Heart left ventricle (tissue), 16 donors: ENCODE measurements around the gene SMIM28. TPM values are rescaled to one million over a fixed set of nuclear protein-coding genes. Genes with fewer than 3 reads are reported as not detected.

Experiments used
- ATAC-seq, 4 donors: fragments of 200-7000 bp; cut with Tn5 transposase; one replicate each; pipeline ENCODE4 v1.9.1; 2020 to 2022; ENCODE audit warnings: moderate library complexity in 4 of 4, mild to moderate bottlenecking in 3 of 4, moderate number of reproducible peaks in 1 of 4
- DNase-seq, 5 donors: peaks; one replicate each; pipeline ENCODE4 v3.0.0-alpha.2; 2020
- H3K27ac ChIP-seq, 12 donors: fragments of 200-600 bp; sonication (generic) in 4 of 12; one replicate each; pipeline versions ENCODE4 v1.5.0 to v1.8.0; 2016 to 2022; ENCODE audit warnings: mild to moderate bottlenecking in 2 of 12
- H3K27me3 ChIP-seq, 9 donors: fragments of 200-600 bp; sonication (generic) in 2 of 9; one replicate each; pipeline versions ENCODE4 v1.5.1 to v1.8.0; 2016 to 2022; ENCODE audit warnings: mild to moderate bottlenecking in 3 of 9
- H3K36me3 ChIP-seq, 9 donors: fragments of 200-600 bp; sonication (generic) in 2 of 9; one replicate each; pipeline versions ENCODE4 v1.5.0 to v1.8.0; 2018 to 2022; ENCODE audit warnings: mild to moderate bottlenecking in 2 of 9
- H3K4me1 ChIP-seq, 12 donors: fragments of 200-600 bp; sonication (generic) in 4 of 12; one replicate each; pipeline versions ENCODE4 v1.5.0 to v1.8.0; 2016 to 2022; ENCODE audit warnings: mild to moderate bottlenecking in 3 of 12
- H3K4me3 ChIP-seq, 12 donors: fragments of 200-600 bp; sonication (generic) in 4 of 12; one replicate each; pipeline versions ENCODE4 v1.5.0 to v1.8.0; 2017 to 2022; ENCODE audit warnings: mild to moderate bottlenecking in 9 of 12, moderate library complexity in 4 of 12
- H3K9me3 ChIP-seq, 12 donors: fragments of 200-600 bp; sonication (generic) in 4 of 12; one replicate each; pipeline versions ENCODE4 v1.5.0 to v1.8.0; 2016 to 2022; ENCODE audit warnings: mild to moderate bottlenecking in 1 of 12
- POLR2A ChIP-seq, 2 donors: fragments of 450-650 bp; IDR thresholded peaks; one replicate each; pipeline ENCODE4 v1.6.1; 2017; ENCODE audit warnings: antibody characterized with exemption in 2 of 2, mild to moderate bottlenecking in 2 of 2, moderate library complexity in 2 of 2
- WGBS, 4 donors: extraction: QIAGEN DNeasy Blood & Tissue Kit in 2 of 4; methylation state at CpG; one replicate each; pipeline versions ENCODE4 v1.1.5 to v1.1.7; 2013 to 2018; 5-methylcytosine and 5-hydroxymethylcytosine counted together
- intact Hi-C, 10 donors: fragments of 100-400 bp; cut with DNase I; formaldehyde crosslinking; loops; one replicate each; pipeline versions ENCODE4 v1.11.1 to v1.14.2; 2022
- polyA plus RNA-seq, 2 donors: library from polyadenylated mRNA; stranded (reverse); fragments of 200-250 nt; gene quantifications; one replicate each; pipeline ENCODE4 v1.2.3, GENCODE V29; 2013
- total RNA-seq, 9 donors: library from RNA; depleted of rRNA in 2 of 9; stranded (reverse); fragments of >200 nt in 2 of 9; fragmentation: NEBNext Ultra II Directional in 3 of 9; extraction: Animal tissue kit (Norgen Biotek cat#: 25700) in 3 of 9; gene quantifications; one replicate each; pipeline versions ENCODE4 v1.1.0 to v1.2.4, GENCODE V29; 2016 to 2023
- TF ChIP-seq, protein P1 (sequence below), 12 donors: fragments of 200-600 bp; sonication (generic) in 4 of 12; IDR thresholded peaks; one replicate each; pipeline versions ENCODE4 v1.5.0 to v1.8.0; 2018 to 2022; ENCODE audit warnings: antibody characterized with exemption in 12 of 12, mild to moderate bottlenecking in 5 of 12
- donor health status: ischemic (EF 13 %, LVEDD 7.1; RV severe dilation, severe dysfunction).
- donor health status: healthy with polysubstance abuse.
- donor health status: DM: no; HTN: yes; CAD: no.
- donor health status: DM: no; HTN: no; CAD: no.
- donor health status: ischemic (EF 25% LVEDD 6.9; RV normal size, moderate dysfunction).
- donor health status: ischemic (EF 25% LVEDD 5.7; RV mildly dilated, moderate dysfunction).
- donor health status: healthy.
- donor health status: DM: yes; HTN: yes; CAD: no.
- donor health status: ischemic (EF 35%, LVEDD 5.7; RV mildly dilated, moderate dysfunction).
- donor health status: nonischemic (EF 11% LVEDD 7.7; RV severe dilation, severe dysfunction).
- donor health status: DM: yes; HTN: yes; CAD: no.
- donor health status: PGD.
- donor health status: ischemic (EF 29% LVEDD 5.4; RV normal size, mild dysfunction).
- donor health status: nonischemic (EF 23%, LVEDD 6.1; RV moderate dilation, normal function).

The SMIM28 gene
- total and polyA plus RNA-seq, 11 donors, result not detected

- no peak for TF ChIP-seq POLR2A (IDR thresholded peaks at IDR 0.05)
- TF ChIP-seq, protein P1, sequence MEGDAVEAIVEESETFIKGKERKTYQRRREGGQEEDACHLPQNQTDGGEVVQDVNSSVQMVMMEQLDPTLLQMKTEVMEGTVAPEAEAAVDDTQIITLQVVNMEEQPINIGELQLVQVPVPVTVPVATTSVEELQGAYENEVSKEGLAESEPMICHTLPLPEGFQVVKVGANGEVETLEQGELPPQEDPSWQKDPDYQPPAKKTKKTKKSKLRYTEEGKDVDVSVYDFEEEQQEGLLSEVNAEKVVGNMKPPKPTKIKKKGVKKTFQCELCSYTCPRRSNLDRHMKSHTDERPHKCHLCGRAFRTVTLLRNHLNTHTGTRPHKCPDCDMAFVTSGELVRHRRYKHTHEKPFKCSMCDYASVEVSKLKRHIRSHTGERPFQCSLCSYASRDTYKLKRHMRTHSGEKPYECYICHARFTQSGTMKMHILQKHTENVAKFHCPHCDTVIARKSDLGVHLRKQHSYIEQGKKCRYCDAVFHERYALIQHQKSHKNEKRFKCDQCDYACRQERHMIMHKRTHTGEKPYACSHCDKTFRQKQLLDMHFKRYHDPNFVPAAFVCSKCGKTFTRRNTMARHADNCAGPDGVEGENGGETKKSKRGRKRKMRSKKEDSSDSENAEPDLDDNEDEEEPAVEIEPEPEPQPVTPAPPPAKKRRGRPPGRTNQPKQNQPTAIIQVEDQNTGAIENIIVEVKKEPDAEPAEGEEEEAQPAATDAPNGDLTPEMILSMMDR (IDR thresholded peaks at IDR 0.05), result peak in 1 of 12 donors; percentile 16
- ATAC-seq (no peak), DNase-seq (no peak)
- no peaks in the 10 kb centered on the region for H3K36me3 ChIP-seq
- no peak overlapping the region for H3K4me3 ChIP-seq
- no peaks in the 10 kb centered on the region for H3K4me1 ChIP-seq
- H3K27ac ChIP-seq, result no peak overlapping the region
- no peaks in the 10 kb centered on the region for H3K27me3 ChIP-seq
- H3K9me3 ChIP-seq, result no peaks in the 10 kb centered on the region
- intact Hi-C loops, result no loop called here
Measured at GRCh38 chr6:138372711-138373463, 4.8 kb upstream of the SMIM28 start.

GRCh38 chr6:138374230-138374629 lies 3.5 kb upstream of the SMIM28 start:
- H3K4me1 ChIP-seq, result no peaks in the 10 kb centered on the region
- ATAC-seq (no peak), DNase-seq (no peak)
- no peaks in the 10 kb centered on the region for H3K9me3 ChIP-seq
- H3K4me3 ChIP-seq, result no peak overlapping the region
- H3K27ac ChIP-seq, result no peak overlapping the region
- intact Hi-C loops, result no loop called here
- TF ChIP-seq POLR2A (IDR thresholded peaks at IDR 0.05), result no peak
- TF ChIP-seq, protein P1 (IDR thresholded peaks at IDR 0.05), result no peak
- H3K27me3 ChIP-seq, result no peaks in the 10 kb centered on the region
- H3K36me3 ChIP-seq, result no peaks in the 10 kb centered on the region

DNA sequence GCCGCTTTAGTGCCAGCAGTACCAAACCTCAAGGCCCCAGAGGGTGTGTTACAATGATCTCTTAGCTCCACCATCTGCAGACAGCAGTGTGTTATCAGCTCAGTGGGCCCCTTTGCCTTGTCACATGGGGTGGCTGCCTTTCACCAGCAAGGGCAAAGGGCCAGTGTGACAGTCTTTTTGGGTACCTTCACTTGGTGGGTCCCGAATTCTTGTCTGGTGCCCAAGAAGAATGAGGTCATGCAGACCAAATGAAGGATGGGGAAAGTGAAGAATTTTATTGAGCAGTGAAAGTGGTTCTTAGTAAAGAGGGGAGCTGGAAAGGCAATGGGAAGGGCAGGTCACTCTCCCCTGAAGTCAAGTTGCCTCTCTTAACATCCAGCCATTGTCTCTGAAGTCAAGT lies 2.9 kb upstream of the SMIM28 start:
- no peak overlapping the region for H3K4me3 ChIP-seq
- WGBS, 4 donors, result 79 to 94% (median 91%) methylated on average over 2 of the region's 2 CpGs
- DNase-seq, result no peak
- H3K9me3 ChIP-seq, result no peaks in the 10 kb centered on the region
- no peak for TF ChIP-seq POLR2A (IDR thresholded peaks at IDR 0.05)
- TF ChIP-seq, protein P1 (IDR thresholded peaks at IDR 0.05), result no peak
- no peak for ATAC-seq
- H3K36me3 ChIP-seq, result no peaks in the 10 kb centered on the region
- no peaks in the 10 kb centered on the region for H3K27me3 ChIP-seq
- no peak overlapping the region for H3K27ac ChIP-seq
- intact Hi-C loops, result no loop called here
- no peaks in the 10 kb centered on the region for H3K4me1 ChIP-seq

GRCh38 chr6:138377042-138377441 lies 663 bp upstream of the SMIM28 start:
- H3K36me3 ChIP-seq, result no peaks in the 10 kb centered on the region
- DNase-seq (no peak), ATAC-seq (no peak)
- H3K4me1 ChIP-seq, result no peaks in the 10 kb centered on the region
- no peak for TF ChIP-seq POLR2A (IDR thresholded peaks at IDR 0.05)
- TF ChIP-seq, protein P1 (IDR thresholded peaks at IDR 0.05), result no peak
- H3K27me3 ChIP-seq, result no peaks in the 10 kb centered on the region
- H3K27ac ChIP-seq, result no peak overlapping the region
- no peak overlapping the region for H3K4me3 ChIP-seq
- intact Hi-C loops, result no loop called here
- H3K9me3 ChIP-seq, result no peaks in the 10 kb centered on the region
